ENCODE results near the gene LMAN1L.

Gene LMAN1L

GRCh38 chr15:74781431-74782258, 31.0 kb upstream of the LMAN1L start, which contains the start of gene CSK:
CSK (plus strand) TSS chr15:74782080; CDS start chr15:74798298, 16,218 bp downstream.
- Histone ChIP-seq H3K27ac (ENCODE audit: poor library complexity, severe bottlenecking) (peak within 1 kb of the TSS; percentile 67), H3K9me3 (ENCODE audit: severe bottlenecking) (no peaks in the 10 kb centered on the region), H3K4me3 (ENCODE audit: severe bottlenecking) (peak within 1 kb of the TSS; percentile 100), H3K36me3 (ENCODE audit: low read depth) (peaks cover 12% of the 10 kb centered on the region), H3K4me1 (ENCODE audit: insufficient read depth, poor library complexity, severe bottlenecking) (peaks cover 31% of the 10 kb centered on the region), H3K27me3 (ENCODE audit: insufficient read depth, poor library complexity, severe bottlenecking) (no peaks in the 10 kb centered on the region)
- TF ChIP-seq CTCF (IDR thresholded peaks at IDR 0.05; ENCODE audit: poor library complexity, severe bottlenecking) = peak; percentile 100
- DNase-seq (ENCODE audit: low spot score) (peak; percentile 70), ATAC-seq (ENCODE audit: low read depth) (peak; percentile 58)

- Histone ChIP-seq H3K27ac (ENCODE audit: poor library complexity, severe bottlenecking) (peak overlapping the region; percentile 67), H3K27me3 (ENCODE audit: insufficient read depth, poor library complexity, severe bottlenecking) (no peaks in the 10 kb centered on the region), H3K9me3 (ENCODE audit: severe bottlenecking) (no peaks in the 10 kb centered on the region), H3K36me3 (ENCODE audit: low read depth) (peaks cover 15% of the 10 kb centered on the region), H3K4me1 (ENCODE audit: insufficient read depth, poor library complexity, severe bottlenecking) (peaks cover 33% of the 10 kb centered on the region), H3K4me3 (ENCODE audit: severe bottlenecking) (peak overlapping the region; percentile 100)
- no peak for DNase-seq (ENCODE audit: low spot score)
- TF ChIP-seq CTCF (IDR thresholded peaks at IDR 0.05; ENCODE audit: poor library complexity, severe bottlenecking) = no peak
- ATAC-seq (ENCODE audit: low read depth) = peak; percentile 45
Observed at GRCh38 chr15:74782259-74783071, 30.2 kb upstream of the LMAN1L start.

DNA sequence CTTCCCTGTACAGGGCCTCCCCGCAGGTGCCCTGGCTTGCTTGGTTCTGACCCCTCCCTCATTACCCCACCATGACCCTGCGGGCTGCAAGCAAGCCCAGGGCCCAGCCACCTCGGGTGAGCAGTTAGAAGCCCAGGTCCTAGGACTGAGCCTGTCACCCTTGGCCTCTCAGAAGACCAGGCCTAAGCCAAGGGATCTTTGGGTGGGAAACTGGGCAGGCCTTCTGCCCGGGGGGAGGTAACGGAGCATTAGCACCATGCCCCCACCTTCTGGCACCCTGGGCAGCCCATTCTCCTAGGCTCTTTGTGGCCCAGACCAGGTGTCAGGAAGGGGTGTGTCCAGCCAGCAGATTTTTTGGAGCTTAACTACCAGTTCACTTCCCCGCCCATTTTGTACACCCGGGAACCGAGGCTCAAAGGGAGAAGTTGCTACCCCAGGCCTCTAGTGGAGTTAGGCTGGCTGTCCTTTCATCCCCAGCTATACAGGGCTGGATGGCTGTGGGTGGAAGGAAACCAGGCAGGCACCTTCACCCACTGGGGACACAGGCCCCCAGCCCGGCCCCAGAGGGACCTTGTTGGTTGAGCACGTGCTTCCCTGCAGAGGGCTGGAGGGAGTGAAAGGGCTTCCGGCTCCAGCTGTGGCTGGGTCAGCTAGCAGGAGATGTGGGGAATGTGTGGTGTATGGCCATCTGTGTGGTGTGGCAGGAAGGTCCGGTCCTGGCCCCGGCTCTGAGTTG, 29.4 kb upstream of the LMAN1L start:
- Histone ChIP-seq H3K4me3 (ENCODE audit: severe bottlenecking) (peak overlapping the region; percentile 100), H3K36me3 (ENCODE audit: low read depth) (peaks cover 20% of the 10 kb centered on the region), H3K9me3 (ENCODE audit: severe bottlenecking) (no peaks in the 10 kb centered on the region), H3K27me3 (ENCODE audit: insufficient read depth, poor library complexity, severe bottlenecking) (no peaks in the 10 kb centered on the region), H3K4me1 (ENCODE audit: insufficient read depth, poor library complexity, severe bottlenecking) (peaks cover 41% of the 10 kb centered on the region), H3K27ac (ENCODE audit: poor library complexity, severe bottlenecking) (peak overlapping the region; percentile 67)
- no peak for TF ChIP-seq CTCF (IDR thresholded peaks at IDR 0.05; ENCODE audit: poor library complexity, severe bottlenecking)
- DNase-seq (ENCODE audit: low spot score) (peak; percentile 74), ATAC-seq (ENCODE audit: low read depth) (peak; percentile 25)

GRCh38 chr15:74783808-74784175, 28.8 kb upstream of the LMAN1L start:
- Histone ChIP-seq H3K27me3 (ENCODE audit: insufficient read depth, poor library complexity, severe bottlenecking) (no peaks in the 10 kb centered on the region), H3K27ac (ENCODE audit: poor library complexity, severe bottlenecking) (peak overlapping the region; percentile 67), H3K36me3 (ENCODE audit: low read depth) (peaks cover 20% of the 10 kb centered on the region), H3K9me3 (ENCODE audit: severe bottlenecking) (no peaks in the 10 kb centered on the region), H3K4me1 (ENCODE audit: insufficient read depth, poor library complexity, severe bottlenecking) (peaks cover 46% of the 10 kb centered on the region), H3K4me3 (ENCODE audit: severe bottlenecking) (peak overlapping the region; percentile 100)
- TF ChIP-seq CTCF (IDR thresholded peaks at IDR 0.05; ENCODE audit: poor library complexity, severe bottlenecking) = no peak
- peak; percentile 73 for DNase-seq (ENCODE audit: low spot score)
- no peak for ATAC-seq (ENCODE audit: low read depth)

Measured in RWPE2 (cell line).